Liver (tissue), 9 donors: ENCODE results near the gene MAPK4. TPM values are rescaled to one million over a fixed set of nuclear protein-coding genes. Genes with fewer than 3 reads are reported as not detected.

ENCODE experiments used
- DNase-seq: peaks from one replicate; pipeline ENCODE4 v3.0.0-alpha.2; 2017; ENCODE audit warnings: low spot score
- H3K27ac ChIP-seq, 2 donors: one replicate each; pipeline ENCODE4 v1.7.0; 2013; ENCODE audit warnings: inconsistent platforms in 2 of 2, low read length in 2 of 2, control low read depth in 1 of 2, low read depth in 1 of 2, mild to moderate bottlenecking in 1 of 2
- H3K27me3 ChIP-seq, 4 donors: one replicate each; pipeline versions ENCODE4 v1.6.1 to v1.7.0; 2013; ENCODE audit warnings: low read length in 3 of 4, inconsistent platforms in 1 of 4, mild to moderate bottlenecking in 1 of 4, moderate library complexity in 1 of 4; ENCODE audit not compliant: control insufficient read depth in 4 of 4, insufficient read depth in 4 of 4
- H3K36me3 ChIP-seq, 4 donors: one replicate each; pipeline versions ENCODE4 v1.6.1 to v1.7.0; 2013; ENCODE audit warnings: low read length in 3 of 4, mild to moderate bottlenecking in 3 of 4, low read depth in 1 of 4, moderate library complexity in 1 of 4; ENCODE audit not compliant: control insufficient read depth in 4 of 4, insufficient read depth in 3 of 4
- H3K4me1 ChIP-seq, 4 donors: one replicate each; pipeline versions ENCODE4 v1.6.1 to v1.7.0; 2013; ENCODE audit warnings: low read length in 3 of 4, mild to moderate bottlenecking in 3 of 4, moderate library complexity in 1 of 4; ENCODE audit not compliant: control insufficient read depth in 4 of 4, insufficient read depth in 4 of 4
- H3K4me3 ChIP-seq, 3 donors: one replicate each; pipeline versions ENCODE4 v1.6.1 to v1.7.0; 2013; ENCODE audit warnings: low read length in 3 of 3, control low read depth in 1 of 3, low read depth in 1 of 3, mild to moderate bottlenecking in 1 of 3
- H3K9ac ChIP-seq, 2 donors: one replicate each; pipeline ENCODE4 v1.7.0; 2013; ENCODE audit warnings: low read length in 2 of 2, mild to moderate bottlenecking in 2 of 2, moderate library complexity in 2 of 2, control low read depth in 1 of 2, low read depth in 1 of 2
- H3K9me3 ChIP-seq, 4 donors: one replicate each; pipeline versions ENCODE4 v1.6.1 to v1.7.0; 2013; ENCODE audit warnings: low read length in 3 of 4; ENCODE audit not compliant: control insufficient read depth in 4 of 4
- FOXA1 ChIP-seq: IDR thresholded peaks from 2 replicates; pipeline ENCODE4 v1.6.1; 2016; ENCODE audit warnings: antibody characterized with exemption
- FOXA2 ChIP-seq: IDR thresholded peaks from 2 replicates; pipeline ENCODE4 v1.6.1; 2016; ENCODE audit warnings: antibody characterized with exemption
- GABPA ChIP-seq, 2 donors: IDR thresholded peaks in 1 of 2; conservative IDR thresholded peaks in 1 of 2; 2 replicates each; pipeline ENCODE4 v1.6.1; 2016; ENCODE audit warnings: antibody characterized with exemption in 2 of 2, mild to moderate bottlenecking in 1 of 2, moderate library complexity in 1 of 2
- HNF4A ChIP-seq, 2 donors: conservative IDR thresholded peaks; 2 replicates each; pipeline ENCODE4 v1.6.1; 2016; ENCODE audit warnings: antibody characterized with exemption in 2 of 2, mild to moderate bottlenecking in 2 of 2
- HNF4G ChIP-seq: IDR thresholded peaks from 2 replicates; pipeline ENCODE4 v1.6.1; 2016; ENCODE audit warnings: antibody characterized with exemption
- JUND ChIP-seq, 2 donors: IDR thresholded peaks; 2 replicates each; pipeline ENCODE4 v1.6.1; 2016; ENCODE audit warnings: antibody characterized with exemption in 2 of 2
- NR2F2 ChIP-seq: IDR thresholded peaks from 2 replicates; pipeline ENCODE4 v1.6.1; 2016; ENCODE audit warnings: antibody characterized with exemption
- RAD21 ChIP-seq, 2 donors: IDR thresholded peaks; 2 replicates each; pipeline ENCODE4 v1.6.1; 2016; ENCODE audit warnings: antibody characterized with exemption in 2 of 2, mild to moderate bottlenecking in 2 of 2
- REST ChIP-seq: IDR thresholded peaks from 2 replicates; pipeline ENCODE4 v1.6.1; 2016; ENCODE audit warnings: antibody characterized with exemption, mild to moderate bottlenecking
- RXRA ChIP-seq, 2 donors: IDR thresholded peaks; 2 replicates each; pipeline ENCODE4 v1.6.1; 2017 to 2018; ENCODE audit warnings: antibody characterized with exemption in 2 of 2, mild to moderate bottlenecking in 1 of 2
- SP1 ChIP-seq: IDR thresholded peaks from 2 replicates; pipeline ENCODE4 v1.6.1; 2018; ENCODE audit warnings: antibody characterized with exemption, mild to moderate bottlenecking
- TAF1 ChIP-seq: conservative IDR thresholded peaks from 2 replicates; pipeline ENCODE4 v1.6.1; 2016; ENCODE audit warnings: antibody characterized with exemption, mild to moderate bottlenecking
- YY1 ChIP-seq: IDR thresholded peaks from 2 replicates; pipeline ENCODE4 v1.6.1; 2016; ENCODE audit warnings: antibody characterized with exemption, mild to moderate bottlenecking
- WGBS: extraction: QIAGEN DNeasy Blood & Tissue Kit; methylation state at CpG from one replicate; pipeline ENCODE4 v1.1.7; 2013; 5-methylcytosine and 5-hydroxymethylcytosine counted together
- polyA plus RNA-seq, 2 donors: library from polyadenylated mRNA; stranded (reverse) in 1 of 2; unstranded in 1 of 2; fragments of 200-250 nt in 1 of 2; fragments of >200 nt in 1 of 2; fragmentation: Nextera tagmentation in 1 of 2; extraction: Ambion mirVana in 1 of 2; gene quantifications; one replicate each; pipeline versions ENCODE4 v1.2.1 to v1.2.3, GENCODE V29; 2013 to 2015
- total RNA-seq, 2 donors: library from RNA; depleted of rRNA; stranded (reverse); fragments of >200 nt; gene quantifications; one replicate each; pipeline ENCODE4 v1.2.3, GENCODE V29; 2014
- TF ChIP-seq, protein P1 (sequence below): IDR thresholded peaks from 2 replicates; pipeline ENCODE4 v1.6.1; 2016; ENCODE audit warnings: antibody characterized with exemption
- TF ChIP-seq, protein P2 (sequence below): fragments of 150-350 bp; IDR thresholded peaks from 2 replicates; pipeline ENCODE4 v1.5.1; 2017; ENCODE audit warnings: improper control_type of control experiment, low read depth, low read length; ENCODE audit not compliant: missing input control
- TF ChIP-seq, protein P3 (sequence below): IDR thresholded peaks from 2 replicates; pipeline ENCODE4 v1.6.1; 2016; ENCODE audit warnings: antibody characterized with exemption
- TF ChIP-seq, protein P4 (sequence below): IDR thresholded peaks from 2 replicates; pipeline ENCODE4 v1.6.1; 2016; ENCODE audit warnings: antibody characterized with exemption
- donor health status: healthy.
- donor health status: healthy.
- donor health status: healthy.
- donor health status: healthy.
- donor health status: healthy.

MAPK4 gene
- total and polyA plus RNA-seq, 4 donors: under 0.01 to 4.9 (median 1.5) TPM

DNA sequence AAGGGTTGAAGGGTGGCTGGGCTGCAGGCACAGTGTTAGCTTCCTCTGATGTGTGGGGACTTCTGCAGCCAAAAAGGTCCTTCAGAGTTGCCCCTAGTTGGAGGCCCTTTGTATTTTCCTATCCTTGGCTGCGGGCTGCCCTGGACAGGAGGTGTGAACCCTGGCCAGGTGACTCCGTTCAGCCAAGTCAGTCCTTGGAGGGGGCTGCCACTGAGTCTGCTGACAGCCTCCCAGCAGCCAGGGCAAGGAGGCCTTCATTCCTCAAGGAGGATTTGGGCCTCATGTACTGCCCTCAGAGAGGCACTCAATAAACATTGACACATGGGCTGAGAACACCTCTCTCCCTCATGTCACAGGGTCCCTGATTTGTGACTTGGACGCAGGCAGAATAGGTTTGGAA is 62.4 kb downstream of the MAPK4 start:
- Histone ChIP-seq H3K9me3 (no peaks in the 10 kb centered on the region), H3K9ac (no peak overlapping the region), H3K27ac (no peak overlapping the region), H3K36me3 (no peaks in the 10 kb centered on the region), H3K4me3 (no peak overlapping the region), H3K27me3 (no peaks in the 10 kb centered on the region), H3K4me1 (peaks cover 3 to 10% (median 5%) of the 10 kb centered on the region in 4 donors)
- no peak for DNase-seq
- TF ChIP-seq, protein P1, sequence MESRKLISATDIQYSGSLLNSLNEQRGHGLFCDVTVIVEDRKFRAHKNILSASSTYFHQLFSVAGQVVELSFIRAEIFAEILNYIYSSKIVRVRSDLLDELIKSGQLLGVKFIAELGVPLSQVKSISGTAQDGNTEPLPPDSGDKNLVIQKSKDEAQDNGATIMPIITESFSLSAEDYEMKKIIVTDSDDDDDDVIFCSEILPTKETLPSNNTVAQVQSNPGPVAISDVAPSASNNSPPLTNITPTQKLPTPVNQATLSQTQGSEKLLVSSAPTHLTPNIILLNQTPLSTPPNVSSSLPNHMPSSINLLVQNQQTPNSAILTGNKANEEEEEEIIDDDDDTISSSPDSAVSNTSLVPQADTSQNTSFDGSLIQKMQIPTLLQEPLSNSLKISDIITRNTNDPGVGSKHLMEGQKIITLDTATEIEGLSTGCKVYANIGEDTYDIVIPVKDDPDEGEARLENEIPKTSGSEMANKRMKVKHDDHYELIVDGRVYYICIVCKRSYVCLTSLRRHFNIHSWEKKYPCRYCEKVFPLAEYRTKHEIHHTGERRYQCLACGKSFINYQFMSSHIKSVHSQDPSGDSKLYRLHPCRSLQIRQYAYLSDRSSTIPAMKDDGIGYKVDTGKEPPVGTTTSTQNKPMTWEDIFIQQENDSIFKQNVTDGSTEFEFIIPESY: no peak
- TF ChIP-seq FOXA1: no peak
- no peak for TF ChIP-seq REST
- TF ChIP-seq RXRA (IDR thresholded peaks at IDR 0.05): no peak
- TF ChIP-seq, protein P2, sequence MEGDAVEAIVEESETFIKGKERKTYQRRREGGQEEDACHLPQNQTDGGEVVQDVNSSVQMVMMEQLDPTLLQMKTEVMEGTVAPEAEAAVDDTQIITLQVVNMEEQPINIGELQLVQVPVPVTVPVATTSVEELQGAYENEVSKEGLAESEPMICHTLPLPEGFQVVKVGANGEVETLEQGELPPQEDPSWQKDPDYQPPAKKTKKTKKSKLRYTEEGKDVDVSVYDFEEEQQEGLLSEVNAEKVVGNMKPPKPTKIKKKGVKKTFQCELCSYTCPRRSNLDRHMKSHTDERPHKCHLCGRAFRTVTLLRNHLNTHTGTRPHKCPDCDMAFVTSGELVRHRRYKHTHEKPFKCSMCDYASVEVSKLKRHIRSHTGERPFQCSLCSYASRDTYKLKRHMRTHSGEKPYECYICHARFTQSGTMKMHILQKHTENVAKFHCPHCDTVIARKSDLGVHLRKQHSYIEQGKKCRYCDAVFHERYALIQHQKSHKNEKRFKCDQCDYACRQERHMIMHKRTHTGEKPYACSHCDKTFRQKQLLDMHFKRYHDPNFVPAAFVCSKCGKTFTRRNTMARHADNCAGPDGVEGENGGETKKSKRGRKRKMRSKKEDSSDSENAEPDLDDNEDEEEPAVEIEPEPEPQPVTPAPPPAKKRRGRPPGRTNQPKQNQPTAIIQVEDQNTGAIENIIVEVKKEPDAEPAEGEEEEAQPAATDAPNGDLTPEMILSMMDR: no peak
- no peak for TF ChIP-seq FOXA2
- no peak for TF ChIP-seq SP1
- no peak for TF ChIP-seq TAF1
- TF ChIP-seq, protein P3, sequence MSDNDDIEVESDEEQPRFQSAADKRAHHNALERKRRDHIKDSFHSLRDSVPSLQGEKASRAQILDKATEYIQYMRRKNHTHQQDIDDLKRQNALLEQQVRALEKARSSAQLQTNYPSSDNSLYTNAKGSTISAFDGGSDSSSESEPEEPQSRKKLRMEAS: no peak
- TF ChIP-seq HNF4G: no peak
- TF ChIP-seq HNF4A (conservative IDR thresholded peaks at IDR 0.05): no peak
- TF ChIP-seq, protein P4, sequence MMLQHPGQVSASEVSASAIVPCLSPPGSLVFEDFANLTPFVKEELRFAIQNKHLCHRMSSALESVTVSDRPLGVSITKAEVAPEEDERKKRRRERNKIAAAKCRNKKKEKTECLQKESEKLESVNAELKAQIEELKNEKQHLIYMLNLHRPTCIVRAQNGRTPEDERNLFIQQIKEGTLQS: no peak
- no peak for TF ChIP-seq GABPA (IDR thresholded peaks at IDR 0.05 in 1 of 2, conservative IDR thresholded peaks at IDR 0.05 in 1 of 2)
- TF ChIP-seq YY1: no peak
- no peak for TF ChIP-seq NR2F2
- 87% methylated on average over 3 of the region's 3 CpGs for WGBS

DNA sequence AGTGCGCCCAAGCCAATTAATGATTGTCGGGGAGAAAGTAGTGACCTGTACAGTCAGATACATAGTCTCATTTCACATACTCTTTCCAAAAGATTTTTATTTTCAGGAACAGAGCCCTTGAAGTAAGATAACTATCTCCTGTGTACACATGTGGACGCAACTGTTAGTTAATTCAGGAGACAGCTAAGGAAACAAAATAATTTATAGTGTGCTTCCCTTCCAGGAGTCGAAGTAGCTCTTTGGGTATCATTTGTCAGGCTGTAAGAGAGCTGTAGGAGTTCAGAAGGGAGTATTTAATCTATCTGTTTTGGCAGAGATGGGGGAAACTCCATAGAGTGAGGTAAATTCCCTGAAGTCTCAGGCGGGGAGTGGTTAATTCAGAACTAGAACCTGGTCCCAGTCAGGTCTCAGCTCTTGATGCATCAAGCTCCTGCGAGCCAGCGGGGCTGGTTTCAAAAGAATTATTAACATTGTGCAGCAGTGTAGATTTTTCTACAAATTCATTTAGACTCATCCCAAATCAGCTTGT is 63.0 kb downstream of the MAPK4 start:
- H3K27ac ChIP-seq: no peak overlapping the region
- no peaks in the 10 kb centered on the region for H3K27me3 ChIP-seq
- no peak overlapping the region for H3K9ac ChIP-seq
- 57% methylated on average over 7 of the region's 7 CpGs for WGBS
- DNase-seq: no peak
- H3K9me3 ChIP-seq: no peaks in the 10 kb centered on the region
- peaks cover 3 to 10% (median 5%) of the 10 kb centered on the region in 4 donors for H3K4me1 ChIP-seq
- H3K36me3 ChIP-seq: no peaks in the 10 kb centered on the region
- no peak overlapping the region for H3K4me3 ChIP-seq
- TF ChIP-seq, protein P4: no peak
- no peak for TF ChIP-seq JUND (IDR thresholded peaks at IDR 0.05)
- TF ChIP-seq, protein P3: no peak
- no peak for TF ChIP-seq RXRA (IDR thresholded peaks at IDR 0.05)
- TF ChIP-seq REST: no peak
- TF ChIP-seq YY1: no peak
- TF ChIP-seq FOXA2: no peak
- no peak for TF ChIP-seq RAD21 (IDR thresholded peaks at IDR 0.05)
- TF ChIP-seq, protein P2: no peak
- no peak for TF ChIP-seq SP1
